OCI-LY7 (cell line): Measurements from ENCODE around the gene ABCA8.

Experiments used
- CTCF ChIP-seq: fragments of 200-600 bp; sonication (generic); conservative IDR thresholded peaks from 2 replicates; pipeline ENCODE4 v1.5.1; 2014; ENCODE audit warnings: mild to moderate bottlenecking, antibody characterized with exemption, low read length, moderate library complexity, mixed read lengths
- EZH2phosphoT487 ChIP-seq: fragments of 200-600 bp; sonication (generic); IDR thresholded peaks from 2 replicates; pipeline ENCODE4 v1.6.1; 2018; ENCODE audit warnings: low read depth, borderline replicate concordance, mild to moderate bottlenecking, mixed run types, antibody characterized with exemption, low read length, moderate library complexity, mixed read lengths

GRCh38 chr17:68957944-68958343 is 2.8 kb upstream of the ABCA8 start:
- TF ChIP-seq CTCF, result no peak
- no peak for TF ChIP-seq EZH2phosphoT487
